GM23338 (cell line): ENCODE results near the gene ANKRD44. TPM values are rescaled to one million over a fixed set of nuclear protein-coding genes. Genes with fewer than 3 reads are reported as not detected.

ENCODE experiments used
- ATAC-seq: fragments of 200-7000 bp; cut with Tn5 transposase; 3 replicates; pipeline ENCODE4 v1.9.1; 2020
- DNase-seq: peaks from one replicate; pipeline ENCODE4 v3.0.0-alpha.2; 2015; ENCODE audit warnings: low spot score
- H2AFZ ChIP-seq: fragments of 200-600 bp; sonication (generic); 2 replicates; pipeline ENCODE4 v1.8.0; 2016; ENCODE audit warnings: antibody characterized with exemption, mild to moderate bottlenecking, moderate library complexity
- H3F3A ChIP-seq: fragments of 200-600 bp; sonication (generic); replicated peaks from 2 replicates; pipeline ENCODE4 v1.8.0; 2017; ENCODE audit warnings: antibody characterized with exemption, mixed run types, low read depth
- H3K27ac ChIP-seq: fragments of 200-600 bp; sonication (generic); 2 replicates; pipeline ENCODE4 v1.6.1; 2016; ENCODE audit warnings: low read depth
- H3K27me3 ChIP-seq: fragments of 200-600 bp; sonication (generic); 2 replicates; pipeline ENCODE4 v1.8.0; 2016; ENCODE audit warnings: mild to moderate bottlenecking, mixed run types, moderate library complexity; ENCODE audit not compliant: insufficient read depth
- H3K36me3 ChIP-seq: fragments of 200-600 bp; sonication (generic); 2 replicates; pipeline ENCODE4 v1.8.0; 2016; ENCODE audit warnings: mild to moderate bottlenecking; ENCODE audit not compliant: insufficient read depth
- H3K4me1 ChIP-seq: fragments of 200-600 bp; sonication (generic); 2 replicates; pipeline ENCODE4 v1.8.0; 2016; ENCODE audit warnings: mild to moderate bottlenecking, moderate library complexity; ENCODE audit not compliant: insufficient read depth
- H3K4me2 ChIP-seq: fragments of 200-600 bp; sonication (generic); 2 replicates; pipeline ENCODE4 v1.7.1; 2017; ENCODE audit warnings: mixed run types
- H3K4me3 ChIP-seq: fragments of 200-600 bp; sonication (generic); 2 replicates; pipeline ENCODE4 v1.6.1; 2016; ENCODE audit warnings: mixed run types
- H3K79me2 ChIP-seq: fragments of 200-600 bp; sonication (generic); replicated peaks from 2 replicates; pipeline ENCODE4 v1.8.0; 2017; ENCODE audit warnings: mild to moderate bottlenecking; ENCODE audit not compliant: insufficient read depth
- H3K9me2 ChIP-seq: fragments of 200-600 bp; sonication (generic); 2 replicates; pipeline ENCODE4 v1.8.0; 2017; ENCODE audit not compliant: insufficient read depth
- H4K20me1 ChIP-seq: fragments of 200-600 bp; sonication (generic); replicated peaks from 2 replicates; pipeline ENCODE4 v1.8.0; 2017; ENCODE audit warnings: mild to moderate bottlenecking; ENCODE audit not compliant: insufficient read depth
- H3K27ac Mint-ChIP-seq: 2 replicates; pipeline ENCODE4 v1.8.0; 2020; ENCODE audit warnings: inconsistent platforms, mild to moderate bottlenecking, moderate library complexity, mixed read lengths
- H3K27me3 Mint-ChIP-seq: 3 replicates; pipeline ENCODE4 v1.8.0; 2022; ENCODE audit warnings: low read depth, mild to moderate bottlenecking, moderate library complexity, mixed read lengths, inconsistent platforms; ENCODE audit not compliant: insufficient read depth, poor library complexity
- H3K36me3 Mint-ChIP-seq: 3 replicates; pipeline ENCODE4 v1.8.0; 2021; ENCODE audit warnings: low read depth, mild to moderate bottlenecking, inconsistent platforms, moderate library complexity, mixed read lengths
- H3K4me1 Mint-ChIP-seq: 3 replicates; pipeline ENCODE4 v1.8.0; 2020; ENCODE audit warnings: mild to moderate bottlenecking, inconsistent platforms, mixed read lengths
- H3K4me3 Mint-ChIP-seq: 3 replicates; pipeline ENCODE4 v1.8.0; 2021; ENCODE audit warnings: moderate library complexity, mild to moderate bottlenecking, inconsistent platforms, mixed read lengths
- H3K9me3 Mint-ChIP-seq: 3 replicates; pipeline ENCODE4 v1.8.0; 2020; ENCODE audit warnings: moderate library complexity, mild to moderate bottlenecking, inconsistent platforms, mixed read lengths
- CREB1 ChIP-seq: fragments of 250-450 bp; sonication (Bioruptor Pico); IDR thresholded peaks from 2 replicates; pipeline ENCODE4 v1.5.0; 2020; ENCODE audit warnings: low read depth, mild to moderate bottlenecking, moderate library complexity
- ETS1 ChIP-seq: IDR thresholded peaks from 2 replicates; pipeline ENCODE4 v1.6.1; 2016; ENCODE audit warnings: antibody characterized with exemption
- EZH2 ChIP-seq: fragments of 200-600 bp; sonication (generic); IDR thresholded peaks from one replicate; pipeline ENCODE4 v1.8.0; 2017; ENCODE audit warnings: antibody characterized with exemption, mild to moderate bottlenecking, low read depth; ENCODE audit not compliant: unreplicated experiment
- EZH2phosphoT487 ChIP-seq: fragments of 200-600 bp; sonication (generic); IDR thresholded peaks from one replicate; pipeline ENCODE4 v1.8.1; 2018; ENCODE audit warnings: antibody characterized with exemption; ENCODE audit not compliant: unreplicated experiment
- POLR2AphosphoS5 ChIP-seq: IDR thresholded peaks from 2 replicates; pipeline ENCODE4 v1.6.1; 2016; ENCODE audit warnings: antibody characterized with exemption, low read depth
- STAT1 ChIP-seq: IDR thresholded peaks from one replicate; pipeline ENCODE4 v1.6.1; 2016; ENCODE audit warnings: antibody characterized with exemption; ENCODE audit not compliant: unreplicated experiment
- ZNF114 ChIP-seq: fragments of 250-450 bp; sonication (Bioruptor Pico); IDR thresholded peaks from 2 replicates; pipeline ENCODE4 v1.5.0; 2020; ENCODE audit warnings: mild to moderate bottlenecking, moderate library complexity
- ZNF462 ChIP-seq: fragments of 250-450 bp; sonication (Bioruptor Pico); IDR thresholded peaks from 2 replicates; pipeline ENCODE4 v1.5.0; 2020; ENCODE audit warnings: mild to moderate bottlenecking, moderate library complexity
- polyA plus RNA-seq: library from polyadenylated mRNA; unstranded; fragments of >200 nt; fragmentation: Nextera tagmentation; extraction: Ambion mirVana; gene quantifications from 2 replicates; pipeline ENCODE4 v1.2.1, GENCODE V29; 2016
- total RNA-seq: library from RNA; depleted of rRNA; stranded (reverse); fragments of >200 nt; shearing (Covaris generic); gene quantifications from 2 replicates; pipeline ENCODE4 v1.2.3, GENCODE V29; 2014

Gene ANKRD44
- total and polyA plus RNA-seq, 2 experiments from 2014 or later, result 0.44 to 0.56 TPM

- TF ChIP-seq ZNF462 (CRISPR knock-in tag), result no peak
These were observed 130.7 kb downstream of the ANKRD44 start (continued) for GRCh38 chr2:197179744-197180498.

GRCh38 chr2:197176522-197176921 is 134.1 kb downstream of the ANKRD44 start:
- H3K27ac ChIP-seq, result no peak overlapping the region
- H3K27me3 Mint-ChIP-seq, result no peaks in the 10 kb centered on the region
- TF ChIP-seq EZH2phosphoT487 (no peak), POLR2AphosphoS5 (no peak), STAT1 (no peak), ZNF462 (CRISPR knock-in tag) (no peak), ETS1 (no peak), CREB1 (CRISPR knock-in tag) (no peak), ZNF114 (CRISPR knock-in tag) (no peak), EZH2 (no peak)

More at GRCh38 chr2:197176522-197176921, 134.1 kb downstream of the ANKRD44 start:
- Histone ChIP-seq H3K79me2 (no peaks in the 10 kb centered on the region), H3K9me2 (no peaks in the 10 kb centered on the region), H3K4me3 (no peak overlapping the region), H2AFZ (no peak overlapping the region), H3K4me1 (no peaks in the 10 kb centered on the region), H3K4me2 (no peak overlapping the region), H3K27me3 (no peaks in the 10 kb centered on the region), H4K20me1 (no peaks in the 10 kb centered on the region), H3F3A (no peaks in the 10 kb centered on the region), H3K36me3 (no peaks in the 10 kb centered on the region)
- Mint-ChIP-seq H3K36me3 (no peaks in the 10 kb centered on the region), H3K4me3 (no peak overlapping the region), H3K27ac (no peak overlapping the region), H3K9me3 (no peaks in the 10 kb centered on the region), H3K4me1 (no peaks in the 10 kb centered on the region)
- no peak for DNase-seq
- ATAC-seq, result no peak
